Kidney epithelial cell (primary cell): Measurements from ENCODE around the gene MPRIP. TPM values are rescaled to one million over a fixed set of nuclear protein-coding genes. Genes with fewer than 3 reads are reported as not detected.
A peak's percentile ranks its signal among the peaks of the same experiment; 100 is the strongest.

Experiments used
- DNase-seq: peaks from one replicate; pipeline ENCODE4 v3.0.0-alpha.2; 2010; ENCODE audit warnings: low read depth
- H3K27me3 ChIP-seq: 2 replicates; pipeline ENCODE4 v1.6.0; 2011; ENCODE audit warnings: low read length; ENCODE audit not compliant: control insufficient read depth, insufficient read depth
- H3K36me3 ChIP-seq: 2 replicates; pipeline ENCODE4 v1.5.1; 2011; ENCODE audit warnings: low read length; ENCODE audit not compliant: control insufficient read depth, insufficient read depth
- H3K4me3 ChIP-seq: 2 replicates; pipeline ENCODE4 v1.5.1; 2011; ENCODE audit warnings: low read depth, mild to moderate bottlenecking, control low read depth, low read length
- CTCF ChIP-seq: IDR thresholded peaks from 2 replicates; pipeline ENCODE4 v1.5.1; 2011; ENCODE audit warnings: mild to moderate bottlenecking, moderate library complexity, low read length, control low read depth, inconsistent platforms; ENCODE audit not compliant: insufficient read depth, poor library complexity, severe bottlenecking
- total RNA-seq: library from RNA; depleted of rRNA; stranded (reverse); fragments of >200 nt; gene quantifications from 2 replicates; pipeline ENCODE4 v1.2.3, GENCODE V29; 2015

MPRIP gene
- total RNA-seq, 1 donor from 2014 or later = 99.6 TPM

- Histone ChIP-seq H3K36me3 (no peaks in the 10 kb centered on the region), H3K27me3 (no peaks in the 10 kb centered on the region), H3K4me3 (no peak overlapping the region)
- TF ChIP-seq CTCF = no peak
- DNase-seq = no peak
Measured at GRCh38 chr17:17039911-17040310, 2.3 kb upstream of the MPRIP start.

- no peaks in the 10 kb centered on the region for H3K27me3 ChIP-seq
- DNase-seq = no peak
- H3K36me3 ChIP-seq = no peaks in the 10 kb centered on the region
- TF ChIP-seq CTCF = no peak
- H3K4me3 ChIP-seq = no peak overlapping the region
Measured at GRCh38 chr17:17041018-17041521, 1.2 kb upstream of the MPRIP start.

- Histone ChIP-seq H3K4me3 (peak overlapping the region; percentile 51), H3K27me3 (no peaks in the 10 kb centered on the region), H3K36me3 (no peaks in the 10 kb centered on the region)
- peak; percentile 83 for DNase-seq
- no peak for TF ChIP-seq CTCF
Measured at GRCh38 chr17:17041571-17042383, 480 bp upstream of the MPRIP start.

- H3K27me3 ChIP-seq = no peaks in the 10 kb centered on the region
- peak overlapping the region; percentile 94 for H3K4me3 ChIP-seq
- no peak for TF ChIP-seq CTCF
- no peak for DNase-seq
- H3K36me3 ChIP-seq = no peaks in the 10 kb centered on the region
Measured at GRCh38 chr17:17042851-17043460, 699 bp downstream of the MPRIP start.

DNA sequence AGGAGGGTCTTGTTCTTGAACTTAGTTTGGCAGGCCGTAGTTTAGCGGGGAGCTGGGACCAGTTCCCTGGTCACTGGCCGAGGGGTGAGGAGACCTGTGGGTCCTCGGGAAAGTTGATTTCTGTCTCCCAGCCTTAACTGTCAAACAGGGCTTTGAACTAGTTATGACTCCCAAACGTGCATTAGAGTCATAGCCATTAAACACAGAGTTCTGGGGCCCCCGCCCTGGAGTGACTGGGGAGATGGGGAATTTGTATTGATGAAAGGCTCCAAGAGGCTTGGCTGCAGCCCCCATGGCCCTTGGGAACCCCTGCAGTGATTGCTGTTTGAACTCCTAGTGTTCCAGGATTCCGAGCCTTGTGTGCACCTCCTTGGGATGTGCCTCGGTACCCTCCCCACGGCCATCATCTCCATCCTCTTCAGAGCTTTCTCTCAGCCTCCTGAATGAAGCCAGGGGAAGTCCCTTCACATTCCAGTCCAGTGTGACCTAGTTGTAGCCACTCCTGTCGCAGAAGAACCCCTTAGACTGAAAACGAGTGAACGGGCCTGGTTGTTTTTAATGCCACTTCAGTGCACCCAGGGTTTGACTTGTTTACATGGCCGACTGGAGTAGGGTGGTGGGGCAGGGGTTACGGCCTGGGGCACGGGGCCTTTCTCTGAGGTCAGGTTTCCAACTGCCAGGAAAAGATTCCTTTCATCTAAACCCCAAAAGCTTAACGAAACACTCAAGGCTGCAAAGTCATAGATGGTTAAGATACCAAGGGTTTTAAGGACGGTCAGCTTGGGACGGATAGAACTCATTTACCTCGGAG, 1.4 kb downstream of the MPRIP start:
- TF ChIP-seq CTCF = no peak
- no peaks in the 10 kb centered on the region for H3K27me3 ChIP-seq
- H3K36me3 ChIP-seq = no peaks in the 10 kb centered on the region
- H3K4me3 ChIP-seq = peak overlapping the region; percentile 94
- DNase-seq = no peak
